SK-N-SH (cell line): ENCODE results near the gene APOL2. TPM values are rescaled to one million over a fixed set of nuclear protein-coding genes. Genes with fewer than 3 reads are reported as not detected.

Experiments
- CTCF ChIA-PET: fragments of 300-600, 350-600 bp; formaldehyde crosslinking; extraction: SDS; loops from one replicate; lab custom pipeline; 2021; lab: Yijun Ruan, JAX
- POLR2A ChIA-PET: fragments of 350-600 bp; sonication (Branson Sonifier 250); formaldehyde crosslinking; extraction: SDS; loops from one replicate; lab custom pipeline; 2020; ENCODE audit warnings: antibody characterized with exemption, inconsistent platforms; lab: Yijun Ruan, JAX
- DNase-seq: peaks from one replicate; pipeline ENCODE4 v3.0.0; 2012
- H2AFZ ChIP-seq: fragments of 200-600 bp; sonication (generic); 2 replicates; pipeline ENCODE4 v1.8.1; 2016; ENCODE audit warnings: antibody characterized with exemption, mild to moderate bottlenecking, low read depth
- H3F3A ChIP-seq: fragments of 200-600 bp; sonication (generic); replicated peaks from 2 replicates; pipeline ENCODE3; 2016; ENCODE audit warnings: antibody characterized with exemption, mild to moderate bottlenecking; ENCODE audit not compliant: insufficient read depth
- H3K27ac ChIP-seq, 2 experiments: fragments of 200-500 bp in 1 of 2; fragments of 200-600 bp in 1 of 2; sonication (Bioruptor generic) in 1 of 2; sonication (generic), shearing (Covaris generic) in 1 of 2; 2 replicates each; pipeline versions ENCODE4 v1.5.1 to v1.6.1; 2014 to 2016; ENCODE audit warnings: low read depth in 2 of 2, inconsistent platforms in 1 of 2, low read length in 1 of 2, mild to moderate bottlenecking in 1 of 2, mixed read lengths in 1 of 2
- H3K27me3 ChIP-seq: fragments of 200-600 bp; sonication (generic), shearing (Covaris generic); 2 replicates; pipeline ENCODE4 v1.6.1; 2016; ENCODE audit warnings: mixed run types; ENCODE audit not compliant: insufficient read depth
- H3K36me3 ChIP-seq, 2 experiments: fragments of 200-500 bp in 1 of 2; fragments of 200-600 bp in 1 of 2; sonication (Bioruptor generic) in 1 of 2; sonication (generic) in 1 of 2; replicated peaks in 1 of 2; 2 replicates each; pipeline versions ENCODE3 to v1.5.1; 2014 to 2016; ENCODE audit warnings: low read length in 1 of 2, mild to moderate bottlenecking in 1 of 2; ENCODE audit not compliant: insufficient read depth in 2 of 2, control insufficient read depth in 1 of 2
- H3K4me1 ChIP-seq, 2 experiments: fragments of 200-500 bp in 1 of 2; fragments of 200-600 bp in 1 of 2; sonication (Bioruptor generic) in 1 of 2; sonication (generic), shearing (Covaris generic) in 1 of 2; 2 replicates each; pipeline versions ENCODE4 v1.5.1 to v1.6.1; 2014 to 2016; ENCODE audit warnings: low read depth in 1 of 2, low read length in 1 of 2, mixed run types in 1 of 2; ENCODE audit not compliant: insufficient read depth in 2 of 2, control insufficient read depth in 1 of 2
- H3K4me2 ChIP-seq: fragments of 200-600 bp; sonication (generic), shearing (Covaris generic); 2 replicates; pipeline ENCODE4 v1.6.1; 2017; ENCODE audit warnings: mixed run types
- H3K4me3 ChIP-seq, 2 experiments: fragments of 200-500 bp in 1 of 2; fragments of 200-600 bp in 1 of 2; sonication (Bioruptor generic) in 1 of 2; sonication (generic), shearing (Covaris generic) in 1 of 2; 2 replicates each; pipeline versions ENCODE4 v1.5.1 to v1.8.1; 2014 to 2016; ENCODE audit warnings: low read depth in 2 of 2, inconsistent platforms in 1 of 2, low read length in 1 of 2, mild to moderate bottlenecking in 1 of 2, mixed read lengths in 1 of 2, moderate library complexity in 1 of 2
- H3K79me2 ChIP-seq: fragments of 200-600 bp; sonication (generic); 2 replicates; pipeline ENCODE4 v1.8.1; 2017; ENCODE audit warnings: mild to moderate bottlenecking; ENCODE audit not compliant: insufficient read depth
- H3K9ac ChIP-seq: fragments of 200-600 bp; sonication (generic); 2 replicates; pipeline ENCODE4 v1.6.1; 2017; ENCODE audit warnings: mixed run types
- H3K9me2 ChIP-seq: fragments of 200-600 bp; sonication (generic); 2 replicates; pipeline ENCODE4 v1.6.1; 2017; ENCODE audit warnings: mixed run types
- H3K9me3 ChIP-seq: fragments of 200-600 bp; sonication (generic); 2 replicates; pipeline ENCODE4 v1.6.1; 2017; ENCODE audit warnings: mixed run types, mild to moderate bottlenecking, moderate library complexity
- H4K20me1 ChIP-seq: fragments of 200-600 bp; sonication (generic); 2 replicates; pipeline ENCODE4 v1.6.1; 2017; ENCODE audit warnings: mild to moderate bottlenecking, mixed run types; ENCODE audit not compliant: insufficient read depth
- CHD2 ChIP-seq: fragments of 150-350 bp; IDR thresholded peaks from 2 replicates; pipeline ENCODE4 v1.6.1; 2018; ENCODE audit warnings: low read length; ENCODE audit not compliant: partially characterized antibody
- ELF1 ChIP-seq: IDR thresholded peaks from 2 replicates; pipeline ENCODE4 v1.4.0; 2012
- FOSL2 ChIP-seq: IDR thresholded peaks from 2 replicates; pipeline ENCODE4 v1.4.0; 2012; ENCODE audit warnings: low read depth, mild to moderate bottlenecking, moderate library complexity, borderline replicate concordance
- FOXJ3 ChIP-seq: sonication (generic); formaldehyde crosslinking; IDR thresholded peaks from 2 replicates; pipeline ENCODE4 v1.5.1; 2020; ENCODE audit warnings: mild to moderate bottlenecking, missing genetic modification reagents
- FOXM1 ChIP-seq: IDR thresholded peaks from 2 replicates; pipeline ENCODE4 v1.4.0; 2012; ENCODE audit warnings: low read depth, mild to moderate bottlenecking
- MXI1 ChIP-seq: IDR thresholded peaks from 2 replicates; pipeline ENCODE4 v1.6.1; 2012; ENCODE audit warnings: mild to moderate bottlenecking, low read depth, low read length, improper control_type of control experiment
- NFIC ChIP-seq: IDR thresholded peaks from 2 replicates; pipeline ENCODE4 v1.4.0; 2012; ENCODE audit warnings: borderline replicate concordance
- POLR2AphosphoS5 ChIP-seq: IDR thresholded peaks from 2 replicates; pipeline ENCODE4 v1.6.1; 2012; ENCODE audit warnings: low read depth, low read length
- RFX5 ChIP-seq: IDR thresholded peaks from 2 replicates; pipeline ENCODE4 v1.6.1; 2012; ENCODE audit warnings: mild to moderate bottlenecking, improper control_type of control experiment, low read length
- SIN3A ChIP-seq: IDR thresholded peaks from 2 replicates; pipeline ENCODE4 v1.6.1; 2012; ENCODE audit warnings: low read depth, mild to moderate bottlenecking, low read length, moderate library complexity, borderline replicate concordance
- TCF12 ChIP-seq: IDR thresholded peaks from 2 replicates; pipeline ENCODE4 v1.4.0; 2012
- TEAD4 ChIP-seq: IDR thresholded peaks from 2 replicates; pipeline ENCODE4 v1.4.0; 2012; ENCODE audit warnings: mild to moderate bottlenecking, borderline replicate concordance; ENCODE audit not compliant: insufficient read depth
- YY1 ChIP-seq: IDR thresholded peaks from 2 replicates; pipeline ENCODE4 v1.4.0; 2012; ENCODE audit warnings: low read depth, mild to moderate bottlenecking
- WGBS: methylation state at CpG from one replicate; pipeline ENCODE4 v1.1.6; 2017; ENCODE audit warnings: low lambda C conversion rate; 5-methylcytosine and 5-hydroxymethylcytosine counted together
- polyA plus RNA-seq, 3 experiments: library from polyadenylated mRNA; depleted of rRNA; stranded (reverse); fragments of >200 nt; gene quantifications; 2 replicates each; pipeline ENCODE4 v1.2.3, GENCODE V29; 2012
- TF ChIP-seq, protein P1 (sequence below): IDR thresholded peaks from 2 replicates; pipeline ENCODE4; 2012
- TF ChIP-seq, protein P2 (sequence below): IDR thresholded peaks from 2 replicates; pipeline ENCODE4 v1.4.0; 2012; ENCODE audit warnings: low read depth, borderline replicate concordance
- TF ChIP-seq, protein P3 (sequence below): IDR thresholded peaks from 2 replicates; pipeline ENCODE4 v1.4.0; 2012; ENCODE audit warnings: low read depth, borderline replicate concordance
- TF ChIP-seq, protein P4 (sequence below): fragments of 200-600 bp; sonication (generic); IDR thresholded peaks from 2 replicates; pipeline ENCODE4 v1.6.1; 2017; ENCODE audit warnings: antibody characterized with exemption, mild to moderate bottlenecking, moderate library complexity
- TF ChIP-seq, protein P5 (sequence below): fragments of 150-350 bp; IDR thresholded peaks from 2 replicates; pipeline ENCODE4 v1.6.1; 2017; ENCODE audit warnings: antibody characterized with exemption, low read length, low read depth, borderline replicate concordance

Gene APOL2
- polyA plus RNA-seq, 1 of the 3 experiments (the other 2 are of a cell fraction) = 8.3 TPM

DNA sequence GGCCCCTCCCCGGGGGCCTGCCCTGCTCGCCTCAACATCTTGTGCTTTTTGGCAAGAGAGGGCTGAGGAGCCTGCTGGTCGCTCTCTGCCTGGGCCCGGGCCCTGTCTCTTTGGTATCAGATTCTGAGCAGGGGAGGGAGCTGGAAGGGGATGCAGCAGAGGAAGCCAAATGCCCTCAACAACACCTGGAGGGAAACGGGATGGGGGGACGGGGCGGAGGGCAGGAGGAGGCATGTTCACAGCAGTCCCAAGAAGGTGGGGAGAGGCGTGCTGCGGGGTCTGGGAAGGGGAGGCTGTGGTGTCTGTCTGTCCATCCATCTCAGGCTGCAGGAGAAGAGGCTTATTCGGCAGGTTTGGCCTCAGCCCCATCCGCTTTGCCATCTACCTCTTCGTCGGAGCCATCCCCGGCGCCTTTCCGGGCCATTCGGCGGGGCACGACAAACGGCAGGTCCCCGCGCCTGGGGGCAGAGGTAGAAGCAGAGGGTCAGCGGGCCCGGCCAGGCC is 43.1 kb upstream of the APOL2 start:
- CTCF ChIA-PET = interaction anchor here (0.7 to 9.9 kb wide), 5 partner anchors 11 to 103 kb away, joined by 3 to 113 read pairs (median 3); no protein-coding TSS in a partner anchor
- TF ChIP-seq, protein P1, sequence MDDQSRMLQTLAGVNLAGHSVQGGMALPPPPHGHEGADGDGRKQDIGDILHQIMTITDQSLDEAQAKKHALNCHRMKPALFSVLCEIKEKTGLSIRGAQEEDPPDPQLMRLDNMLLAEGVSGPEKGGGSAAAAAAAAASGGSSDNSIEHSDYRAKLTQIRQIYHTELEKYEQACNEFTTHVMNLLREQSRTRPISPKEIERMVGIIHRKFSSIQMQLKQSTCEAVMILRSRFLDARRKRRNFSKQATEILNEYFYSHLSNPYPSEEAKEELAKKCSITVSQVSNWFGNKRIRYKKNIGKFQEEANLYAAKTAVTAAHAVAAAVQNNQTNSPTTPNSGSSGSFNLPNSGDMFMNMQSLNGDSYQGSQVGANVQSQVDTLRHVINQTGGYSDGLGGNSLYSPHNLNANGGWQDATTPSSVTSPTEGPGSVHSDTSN = no peak
- TF ChIP-seq, protein P2, sequence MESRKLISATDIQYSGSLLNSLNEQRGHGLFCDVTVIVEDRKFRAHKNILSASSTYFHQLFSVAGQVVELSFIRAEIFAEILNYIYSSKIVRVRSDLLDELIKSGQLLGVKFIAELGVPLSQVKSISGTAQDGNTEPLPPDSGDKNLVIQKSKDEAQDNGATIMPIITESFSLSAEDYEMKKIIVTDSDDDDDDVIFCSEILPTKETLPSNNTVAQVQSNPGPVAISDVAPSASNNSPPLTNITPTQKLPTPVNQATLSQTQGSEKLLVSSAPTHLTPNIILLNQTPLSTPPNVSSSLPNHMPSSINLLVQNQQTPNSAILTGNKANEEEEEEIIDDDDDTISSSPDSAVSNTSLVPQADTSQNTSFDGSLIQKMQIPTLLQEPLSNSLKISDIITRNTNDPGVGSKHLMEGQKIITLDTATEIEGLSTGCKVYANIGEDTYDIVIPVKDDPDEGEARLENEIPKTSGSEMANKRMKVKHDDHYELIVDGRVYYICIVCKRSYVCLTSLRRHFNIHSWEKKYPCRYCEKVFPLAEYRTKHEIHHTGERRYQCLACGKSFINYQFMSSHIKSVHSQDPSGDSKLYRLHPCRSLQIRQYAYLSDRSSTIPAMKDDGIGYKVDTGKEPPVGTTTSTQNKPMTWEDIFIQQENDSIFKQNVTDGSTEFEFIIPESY = no peak
- no peak for TF ChIP-seq MXI1
- TF ChIP-seq, protein P3, sequence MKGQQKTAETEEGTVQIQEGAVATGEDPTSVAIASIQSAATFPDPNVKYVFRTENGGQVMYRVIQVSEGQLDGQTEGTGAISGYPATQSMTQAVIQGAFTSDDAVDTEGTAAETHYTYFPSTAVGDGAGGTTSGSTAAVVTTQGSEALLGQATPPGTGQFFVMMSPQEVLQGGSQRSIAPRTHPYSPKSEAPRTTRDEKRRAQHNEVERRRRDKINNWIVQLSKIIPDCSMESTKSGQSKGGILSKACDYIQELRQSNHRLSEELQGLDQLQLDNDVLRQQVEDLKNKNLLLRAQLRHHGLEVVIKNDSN = no peak
- no peak for TF ChIP-seq ELF1
- no peak for TF ChIP-seq FOXM1
- TF ChIP-seq TEAD4 = no peak
- TF ChIP-seq FOXJ3 (CRISPR knock-in tag) = no peak
- no peak for TF ChIP-seq YY1
- TF ChIP-seq, protein P4, sequence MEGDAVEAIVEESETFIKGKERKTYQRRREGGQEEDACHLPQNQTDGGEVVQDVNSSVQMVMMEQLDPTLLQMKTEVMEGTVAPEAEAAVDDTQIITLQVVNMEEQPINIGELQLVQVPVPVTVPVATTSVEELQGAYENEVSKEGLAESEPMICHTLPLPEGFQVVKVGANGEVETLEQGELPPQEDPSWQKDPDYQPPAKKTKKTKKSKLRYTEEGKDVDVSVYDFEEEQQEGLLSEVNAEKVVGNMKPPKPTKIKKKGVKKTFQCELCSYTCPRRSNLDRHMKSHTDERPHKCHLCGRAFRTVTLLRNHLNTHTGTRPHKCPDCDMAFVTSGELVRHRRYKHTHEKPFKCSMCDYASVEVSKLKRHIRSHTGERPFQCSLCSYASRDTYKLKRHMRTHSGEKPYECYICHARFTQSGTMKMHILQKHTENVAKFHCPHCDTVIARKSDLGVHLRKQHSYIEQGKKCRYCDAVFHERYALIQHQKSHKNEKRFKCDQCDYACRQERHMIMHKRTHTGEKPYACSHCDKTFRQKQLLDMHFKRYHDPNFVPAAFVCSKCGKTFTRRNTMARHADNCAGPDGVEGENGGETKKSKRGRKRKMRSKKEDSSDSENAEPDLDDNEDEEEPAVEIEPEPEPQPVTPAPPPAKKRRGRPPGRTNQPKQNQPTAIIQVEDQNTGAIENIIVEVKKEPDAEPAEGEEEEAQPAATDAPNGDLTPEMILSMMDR = no peak
- TF ChIP-seq, protein P5, sequence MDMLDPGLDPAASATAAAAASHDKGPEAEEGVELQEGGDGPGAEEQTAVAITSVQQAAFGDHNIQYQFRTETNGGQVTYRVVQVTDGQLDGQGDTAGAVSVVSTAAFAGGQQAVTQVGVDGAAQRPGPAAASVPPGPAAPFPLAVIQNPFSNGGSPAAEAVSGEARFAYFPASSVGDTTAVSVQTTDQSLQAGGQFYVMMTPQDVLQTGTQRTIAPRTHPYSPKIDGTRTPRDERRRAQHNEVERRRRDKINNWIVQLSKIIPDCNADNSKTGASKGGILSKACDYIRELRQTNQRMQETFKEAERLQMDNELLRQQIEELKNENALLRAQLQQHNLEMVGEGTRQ = no peak
- no peak for TF ChIP-seq FOSL2
- no peak for TF ChIP-seq RFX5
- TF ChIP-seq SIN3A = no peak
- TF ChIP-seq CHD2 = no peak
- TF ChIP-seq POLR2AphosphoS5 = no peak
- no peak for TF ChIP-seq NFIC
- no peak for TF ChIP-seq TCF12
- Histone ChIP-seq H3K9me2 (no peaks in the 10 kb centered on the region), H3K27ac (no peak overlapping the region), H3K4me2 (no peak overlapping the region), H3K9ac (no peak overlapping the region), H3K79me2 (peaks cover 11% of the 10 kb centered on the region; the same call in 1 of the 2 replicates), H3F3A (peaks cover 92% of the 10 kb centered on the region), H3K4me3 (no peak overlapping the region), H3K36me3 (peaks cover 68 to 73% of the 10 kb centered on the region in 2 experiments), H3K4me1 (no peaks in the 10 kb centered on the region; a peak in 1 of 4 replicates), H3K9me3 (no peaks in the 10 kb centered on the region), H4K20me1 (peaks cover 85% of the 10 kb centered on the region), H3K27me3 (no peaks in the 10 kb centered on the region), H2AFZ (no peak overlapping the region)
- 94% methylated on average over 22 of the region's 24 CpGs for WGBS
- no peak for DNase-seq
- POLR2A ChIA-PET = no interaction called here
